Psoas muscle (tissue), 8 donors: ENCODE results near the gene GCN1. TPM values are rescaled to one million over a fixed set of nuclear protein-coding genes. Genes with fewer than 3 reads are reported as not detected.

ENCODE experiments used
- ATAC-seq, 4 donors: fragments of 200-7000 bp; cut with Tn5 transposase; one replicate each; pipeline ENCODE4 v1.9.1; 2020; ENCODE audit warnings: moderate library complexity in 3 of 4, mild to moderate bottlenecking in 2 of 4
- DNase-seq, 2 donors: peaks; one replicate each; pipeline ENCODE4 v3.0.0-alpha.2; 2020
- H3K27ac ChIP-seq: fragments of 200-600 bp; one replicate; pipeline ENCODE4 v1.8.0; 2022
- H3K27me3 ChIP-seq, 3 donors: fragments of 200-600 bp in 1 of 3; one replicate each; pipeline versions ENCODE4 v1.6.1 to v1.8.0; 2013 to 2022; ENCODE audit warnings: low read length in 2 of 3, mild to moderate bottlenecking in 2 of 3, moderate library complexity in 1 of 3; ENCODE audit not compliant: insufficient read depth in 3 of 3
- H3K36me3 ChIP-seq, 2 donors: fragments of 200-600 bp in 1 of 2; one replicate each; pipeline versions ENCODE4 v1.6.1 to v1.8.0; 2013 to 2022; ENCODE audit warnings: low read depth in 1 of 2, mild to moderate bottlenecking in 1 of 2, moderate library complexity in 1 of 2; ENCODE audit not compliant: insufficient read depth in 1 of 2
- H3K4me1 ChIP-seq: fragments of 200-600 bp; one replicate; pipeline ENCODE4 v1.8.0; 2022
- H3K4me3 ChIP-seq: fragments of 200-600 bp; one replicate; pipeline ENCODE4 v1.8.0; 2022; ENCODE audit warnings: mild to moderate bottlenecking
- H3K9me3 ChIP-seq: fragments of 200-600 bp; one replicate; pipeline ENCODE4 v1.8.0; 2022
- WGBS, 3 donors: extraction: QIAGEN DNeasy Blood & Tissue Kit; methylation state at CpG; one replicate each; pipeline versions ENCODE4 v1.1.6 to v1.1.7; 2013; 5-methylcytosine and 5-hydroxymethylcytosine counted together
- intact Hi-C, 2 donors: fragments of 100-400 bp; cut with DNase I; formaldehyde crosslinking; loops; one replicate each; pipeline versions ENCODE4 v1.11.0 to v1.14.2; 2022
- polyA plus RNA-seq, 3 donors: library from polyadenylated mRNA; stranded (reverse); fragments of 200-250 nt; gene quantifications; one replicate each; pipeline ENCODE4 v1.2.3, GENCODE V29; 2013
- total RNA-seq, 4 donors: library from RNA; stranded (reverse); fragmentation: NEBNext Ultra II Directional in 2 of 4; extraction: Animal tissue kit (Norgen Biotek cat#: 25700) in 2 of 4; gene quantifications; one replicate each; pipeline versions ENCODE4 v1.2.1 to v1.2.4, GENCODE V29; 2021 to 2023
- TF ChIP-seq, protein P1 (sequence below): fragments of 200-600 bp; IDR thresholded peaks from one replicate; pipeline ENCODE4 v1.8.0; 2022; ENCODE audit warnings: antibody characterized with exemption
- donor health status: healthy with polysubstance abuse.
- donor health status: DM: no; HTN: no; CAD: no; lungs with moderate emphysema.
- donor health status: Bipolar disorder and iron deficiency.
- donor health status: healthy.
- donor health status: DM: yes; HTN: yes; CAD: no.
- donor health status: DM: no; HTN: no; CAD: no.
- donor health status: DM: no; HTN: no; CAD: no.
- donor health status: DM: yes; HTN: yes; CAD: no.

The GCN1 gene
- total and polyA plus RNA-seq, 7 donors: 19.6 to 80.9 (median 63.1) TPM

GRCh38 chr12:120102189-120103043 is 92.1 kb downstream of the GCN1 start:
- H3K36me3 ChIP-seq: peaks cover 3 to 49% of the 10 kb centered on the region in 2 donors
- no peak overlapping the region for H3K4me3 ChIP-seq
- peak in 1 of 2 donors; percentile 54 for DNase-seq
- intact Hi-C loops: no loop called here
- no peak for ATAC-seq
- TF ChIP-seq, protein P1, sequence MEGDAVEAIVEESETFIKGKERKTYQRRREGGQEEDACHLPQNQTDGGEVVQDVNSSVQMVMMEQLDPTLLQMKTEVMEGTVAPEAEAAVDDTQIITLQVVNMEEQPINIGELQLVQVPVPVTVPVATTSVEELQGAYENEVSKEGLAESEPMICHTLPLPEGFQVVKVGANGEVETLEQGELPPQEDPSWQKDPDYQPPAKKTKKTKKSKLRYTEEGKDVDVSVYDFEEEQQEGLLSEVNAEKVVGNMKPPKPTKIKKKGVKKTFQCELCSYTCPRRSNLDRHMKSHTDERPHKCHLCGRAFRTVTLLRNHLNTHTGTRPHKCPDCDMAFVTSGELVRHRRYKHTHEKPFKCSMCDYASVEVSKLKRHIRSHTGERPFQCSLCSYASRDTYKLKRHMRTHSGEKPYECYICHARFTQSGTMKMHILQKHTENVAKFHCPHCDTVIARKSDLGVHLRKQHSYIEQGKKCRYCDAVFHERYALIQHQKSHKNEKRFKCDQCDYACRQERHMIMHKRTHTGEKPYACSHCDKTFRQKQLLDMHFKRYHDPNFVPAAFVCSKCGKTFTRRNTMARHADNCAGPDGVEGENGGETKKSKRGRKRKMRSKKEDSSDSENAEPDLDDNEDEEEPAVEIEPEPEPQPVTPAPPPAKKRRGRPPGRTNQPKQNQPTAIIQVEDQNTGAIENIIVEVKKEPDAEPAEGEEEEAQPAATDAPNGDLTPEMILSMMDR: no peak
- H3K9me3 ChIP-seq: no peaks in the 10 kb centered on the region
- H3K4me1 ChIP-seq: peaks cover 28% of the 10 kb centered on the region
- WGBS, 3 donors: 74 to 78% (median 75%) methylated on average over 29 to 30 of the region's 30 CpGs
- no peaks in the 10 kb centered on the region for H3K27me3 ChIP-seq
- H3K27ac ChIP-seq: peak overlapping the region; percentile 94

GRCh38 chr12:120101617-120102016 is 92.9 kb downstream of the GCN1 start:
- peak in 1 of 2 donors; percentile 46 for DNase-seq
- peaks cover 3 to 53% of the 10 kb centered on the region in 2 donors for H3K36me3 ChIP-seq
- H3K9me3 ChIP-seq: no peaks in the 10 kb centered on the region
- peak overlapping the region; percentile 94 for H3K27ac ChIP-seq
- no peaks in the 10 kb centered on the region for H3K27me3 ChIP-seq
- TF ChIP-seq, protein P1: no peak
- ATAC-seq: no peak
- 68 to 82% (median 78%) methylated on average over 13 of the region's 13 CpGs for WGBS, 3 donors
- peaks cover 28% of the 10 kb centered on the region for H3K4me1 ChIP-seq
- H3K4me3 ChIP-seq: peak overlapping the region; percentile 34
- intact Hi-C loops: no loop called here

DNA sequence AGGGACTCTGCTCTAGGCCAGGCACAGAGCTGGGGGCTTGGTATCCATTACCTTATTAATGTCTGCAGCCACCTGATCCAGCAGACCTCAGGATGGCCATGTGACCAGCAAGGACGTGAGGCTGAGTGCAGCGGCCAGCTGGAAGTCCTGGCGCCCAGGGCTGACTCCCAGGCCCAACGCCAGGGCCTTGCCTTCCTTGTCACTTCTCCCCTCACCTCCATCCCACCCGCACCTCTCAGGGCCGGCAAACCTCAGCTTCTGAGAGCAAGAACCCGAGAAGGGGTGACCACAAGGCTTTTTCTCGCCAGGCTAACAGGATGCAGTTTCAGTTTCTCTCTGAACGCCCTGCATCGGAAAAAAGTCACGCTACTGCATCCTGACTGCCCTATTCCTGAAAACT is 93.3 kb downstream of the GCN1 start:
- peak in 1 of 2 donors; percentile 69 for DNase-seq
- TF ChIP-seq, protein P1: no peak
- ATAC-seq: peak; percentile 65 to 78 (median 73)
- Histone ChIP-seq H3K9me3 (no peaks in the 10 kb centered on the region), H3K27ac (peak overlapping the region; percentile 94), H3K4me1 (peaks cover 28% of the 10 kb centered on the region), H3K27me3 (no peaks in the 10 kb centered on the region), H3K36me3 (peaks cover 3 to 58% of the 10 kb centered on the region in 2 donors), H3K4me3 (peak overlapping the region; percentile 34)
- intact Hi-C loops: no loop called here
- 32 to 35% (median 34%) methylated on average over 10 to 11 of the region's 11 CpGs for WGBS, 3 donors

DNA sequence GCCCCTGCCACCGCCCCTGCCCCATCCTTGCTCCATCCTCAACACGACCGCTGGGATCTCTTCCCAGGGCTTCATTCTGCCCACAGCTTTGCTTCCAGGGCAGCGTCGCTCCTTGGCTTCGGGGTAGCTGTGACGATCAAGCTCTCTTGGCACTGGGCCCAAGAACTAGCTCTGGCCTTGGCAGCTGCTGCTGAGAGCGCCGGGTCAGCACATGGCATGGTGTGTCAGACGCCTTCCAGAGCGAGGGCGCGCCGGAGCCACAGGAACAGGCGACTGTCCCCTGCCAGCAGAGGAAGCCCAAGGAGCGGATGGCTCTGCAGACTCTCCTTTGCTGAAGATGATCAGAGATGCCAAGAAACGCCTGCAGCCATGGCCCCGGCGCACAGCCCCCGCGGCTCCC is 93.9 kb downstream of the GCN1 start:
- Histone ChIP-seq H3K36me3 (peaks cover 3 to 62% of the 10 kb centered on the region in 2 donors), H3K4me1 (peaks cover 28% of the 10 kb centered on the region), H3K9me3 (no peaks in the 10 kb centered on the region), H3K27ac (peak overlapping the region; percentile 94), H3K27me3 (no peaks in the 10 kb centered on the region), H3K4me3 (peak overlapping the region; percentile 34)
- intact Hi-C loops: no loop called here
- 11 to 19% (median 15%) methylated on average over 21 of the region's 21 CpGs for WGBS, 3 donors
- TF ChIP-seq, protein P1: no peak
- peak; percentile 84 to 94 (median 92) for ATAC-seq
- peak; percentile 83 to 95 for DNase-seq
